HEK293T (cell line): ENCODE measurements around the gene CNTN5.

ENCODE experiments used
- BHLHE40 ChIP-seq: fragments of 450-650 bp; IDR thresholded peaks from 2 replicates; pipeline ENCODE4 v1.6.1; 2016; ENCODE audit warnings: mild to moderate bottlenecking, moderate library complexity, borderline replicate concordance
- CTBP1 ChIP-seq: fragments of 450-650 bp; IDR thresholded peaks from 2 replicates; pipeline ENCODE4 v1.6.1; 2016; ENCODE audit warnings: borderline replicate concordance
- FOXA1 ChIP-seq: fragments of 450-650 bp; IDR thresholded peaks from 2 replicates; pipeline ENCODE4 v1.6.1; 2016; ENCODE audit warnings: mild to moderate bottlenecking
- L3MBTL2 ChIP-seq: fragments of 450-650 bp; conservative IDR thresholded peaks from 2 replicates; pipeline ENCODE4 v1.6.1; 2016; ENCODE audit warnings: mild to moderate bottlenecking
- PKNOX1 ChIP-seq: fragments of 450-650 bp; IDR thresholded peaks from 2 replicates; pipeline ENCODE4 v1.6.1; 2016
- SP1 ChIP-seq: fragments of 450-650 bp; IDR thresholded peaks from 2 replicates; pipeline ENCODE4 v1.6.1; 2017
- ZNF384 ChIP-seq: fragments of 450-650 bp; IDR thresholded peaks from 2 replicates; pipeline ENCODE4 v1.6.1; 2016

- TF ChIP-seq ZNF384 (no peak), SP1 (no peak), BHLHE40 (no peak), CTBP1 (no peak), FOXA1 (no peak), PKNOX1 (no peak), L3MBTL2 (no peak)
Measured at GRCh38 chr11:99117603-99118002, 96.9 kb downstream of the CNTN5 start.
